Vagina (tissue), 2 donors: Measurements from ENCODE around the gene RCAN3.

Source experiments
- POLR2A ChIP-seq, 2 donors: fragments of 450-650 bp; IDR thresholded peaks; one replicate each; pipeline ENCODE4 v1.6.1; 2017; ENCODE audit warnings: antibody characterized with exemption in 2 of 2, mild to moderate bottlenecking in 2 of 2, moderate library complexity in 2 of 2
- TF ChIP-seq, protein P1 (sequence below), 3 experiments: fragments of 450-650 bp in 2 of 3; fragments of 200-600 bp in 1 of 3; sonication (generic) in 1 of 3; IDR thresholded peaks; one replicate each; pipeline ENCODE4 v1.5.1; 2017 to 2019; ENCODE audit warnings: antibody characterized with exemption in 3 of 3, mild to moderate bottlenecking in 2 of 3, moderate library complexity in 2 of 3

GRCh38 chr1:24484199-24484598 lies 18.4 kb upstream of the RCAN3 start:
- TF ChIP-seq POLR2A (IDR thresholded peaks at IDR 0.05): no peak
- TF ChIP-seq, protein P1, sequence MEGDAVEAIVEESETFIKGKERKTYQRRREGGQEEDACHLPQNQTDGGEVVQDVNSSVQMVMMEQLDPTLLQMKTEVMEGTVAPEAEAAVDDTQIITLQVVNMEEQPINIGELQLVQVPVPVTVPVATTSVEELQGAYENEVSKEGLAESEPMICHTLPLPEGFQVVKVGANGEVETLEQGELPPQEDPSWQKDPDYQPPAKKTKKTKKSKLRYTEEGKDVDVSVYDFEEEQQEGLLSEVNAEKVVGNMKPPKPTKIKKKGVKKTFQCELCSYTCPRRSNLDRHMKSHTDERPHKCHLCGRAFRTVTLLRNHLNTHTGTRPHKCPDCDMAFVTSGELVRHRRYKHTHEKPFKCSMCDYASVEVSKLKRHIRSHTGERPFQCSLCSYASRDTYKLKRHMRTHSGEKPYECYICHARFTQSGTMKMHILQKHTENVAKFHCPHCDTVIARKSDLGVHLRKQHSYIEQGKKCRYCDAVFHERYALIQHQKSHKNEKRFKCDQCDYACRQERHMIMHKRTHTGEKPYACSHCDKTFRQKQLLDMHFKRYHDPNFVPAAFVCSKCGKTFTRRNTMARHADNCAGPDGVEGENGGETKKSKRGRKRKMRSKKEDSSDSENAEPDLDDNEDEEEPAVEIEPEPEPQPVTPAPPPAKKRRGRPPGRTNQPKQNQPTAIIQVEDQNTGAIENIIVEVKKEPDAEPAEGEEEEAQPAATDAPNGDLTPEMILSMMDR (IDR thresholded peaks at IDR 0.05): no peak
